HepG2 (cell line): Measurements from ENCODE around the gene PRAMEF12.

Experiments
- ATF1 ChIP-seq: IDR thresholded peaks from 2 replicates; pipeline ENCODE4 v1.6.1; 2016; ENCODE audit warnings: mild to moderate bottlenecking, control low read depth
- CTCF ChIP-seq: sonication (generic); formaldehyde crosslinking; IDR thresholded peaks from 2 replicates; pipeline ENCODE4 v1.5.0; 2020; ENCODE audit warnings: mild to moderate bottlenecking, missing genetic modification reagents, moderate library complexity
- DMTF1 ChIP-seq: sonication (generic); formaldehyde crosslinking; IDR thresholded peaks from 2 replicates; pipeline ENCODE4 v1.4.0; 2020; ENCODE audit warnings: mild to moderate bottlenecking, missing genetic modification reagents
- NFE2L1 ChIP-seq: sonication (generic); formaldehyde crosslinking; IDR thresholded peaks from 2 replicates; pipeline ENCODE4 v1.4.0; 2020; ENCODE audit warnings: missing genetic modification reagents, mild to moderate bottlenecking, borderline replicate concordance
- NFYB ChIP-seq: sonication (generic); formaldehyde crosslinking; IDR thresholded peaks from 2 replicates; pipeline ENCODE4 v1.4.0; 2020; ENCODE audit warnings: missing genetic modification reagents
- POLR2A ChIP-seq, 2 experiments: IDR thresholded peaks; 2 replicates each; pipeline ENCODE4 v1.6.1; 2011; ENCODE audit warnings: low read depth in 2 of 2, low read length in 2 of 2, mild to moderate bottlenecking in 1 of 2, moderate library complexity in 1 of 2; ENCODE audit not compliant: insufficient read depth in 1 of 2
- RAD51 ChIP-seq: fragments of 450-650 bp; IDR thresholded peaks from 2 replicates; pipeline ENCODE4 v1.6.1; 2016; ENCODE audit warnings: borderline replicate concordance
- TAF15 ChIP-seq: fragments of 200-400 bp; formaldehyde crosslinking; IDR thresholded peaks from one replicate; pipeline ENCODE4 v1.6.1; 2018; ENCODE audit warnings: mild to moderate bottlenecking, low read depth, low read length; ENCODE audit not compliant: poor library complexity, severe bottlenecking
- ZNF549 ChIP-seq: sonication (generic); formaldehyde crosslinking; IDR thresholded peaks from 2 replicates; pipeline ENCODE4 v1.5.0; 2020; ENCODE audit warnings: missing genetic modification reagents
- ZSCAN30 ChIP-seq: sonication (generic); formaldehyde crosslinking; IDR thresholded peaks from 2 replicates; pipeline ENCODE4 v1.5.0; 2020; ENCODE audit warnings: mild to moderate bottlenecking, missing genetic modification reagents
- TF ChIP-seq, protein P1 (sequence below): IDR thresholded peaks from 2 replicates; pipeline ENCODE4 v1.6.1; 2016; ENCODE audit warnings: missing compliant biosample characterization, missing genetic modification reagents, borderline replicate concordance
- TF ChIP-seq, protein P2 (sequence below): sonication (generic); formaldehyde crosslinking; IDR thresholded peaks from 2 replicates; pipeline ENCODE4 v1.8.1; 2022; ENCODE audit warnings: mild to moderate bottlenecking, missing genetic modification reagents
- TF ChIP-seq, protein P3 (sequence below): sonication (generic); formaldehyde crosslinking; IDR thresholded peaks from 2 replicates; pipeline ENCODE4 v1.8.0; 2022; ENCODE audit warnings: missing genetic modification reagents, mild to moderate bottlenecking, borderline replicate concordance
- TF ChIP-seq, protein P4 (sequence below): IDR thresholded peaks from 2 replicates; pipeline ENCODE4 v1.6.1; 2012; ENCODE audit warnings: inconsistent platforms

- TF ChIP-seq CTCF (CRISPR knock-in tag) (no peak), POLR2A (IDR thresholded peaks at IDR 0.05; ENCODE audit: insufficient read depth in 1 of 2, low read depth in 2 of 2, low read length in 2 of 2) (no peak), NFYB (CRISPR knock-in tag) (no peak), ATF1 (CRISPR knock-in tag) (no peak), ZNF549 (CRISPR knock-in tag) (no peak), RAD51 (no peak), ZSCAN30 (CRISPR knock-in tag) (no peak), NFE2L1 (no peak), DMTF1 (CRISPR knock-in tag) (no peak), TAF15 (no peak)
- TF ChIP-seq, protein P1, sequence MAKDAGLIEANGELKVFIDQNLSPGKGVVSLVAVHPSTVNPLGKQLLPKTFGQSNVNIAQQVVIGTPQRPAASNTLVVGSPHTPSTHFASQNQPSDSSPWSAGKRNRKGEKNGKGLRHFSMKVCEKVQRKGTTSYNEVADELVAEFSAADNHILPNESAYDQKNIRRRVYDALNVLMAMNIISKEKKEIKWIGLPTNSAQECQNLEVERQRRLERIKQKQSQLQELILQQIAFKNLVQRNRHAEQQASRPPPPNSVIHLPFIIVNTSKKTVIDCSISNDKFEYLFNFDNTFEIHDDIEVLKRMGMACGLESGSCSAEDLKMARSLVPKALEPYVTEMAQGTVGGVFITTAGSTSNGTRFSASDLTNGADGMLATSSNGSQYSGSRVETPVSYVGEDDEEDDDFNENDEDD (CRISPR knock-in tag): no peak
- TF ChIP-seq, protein P2, sequence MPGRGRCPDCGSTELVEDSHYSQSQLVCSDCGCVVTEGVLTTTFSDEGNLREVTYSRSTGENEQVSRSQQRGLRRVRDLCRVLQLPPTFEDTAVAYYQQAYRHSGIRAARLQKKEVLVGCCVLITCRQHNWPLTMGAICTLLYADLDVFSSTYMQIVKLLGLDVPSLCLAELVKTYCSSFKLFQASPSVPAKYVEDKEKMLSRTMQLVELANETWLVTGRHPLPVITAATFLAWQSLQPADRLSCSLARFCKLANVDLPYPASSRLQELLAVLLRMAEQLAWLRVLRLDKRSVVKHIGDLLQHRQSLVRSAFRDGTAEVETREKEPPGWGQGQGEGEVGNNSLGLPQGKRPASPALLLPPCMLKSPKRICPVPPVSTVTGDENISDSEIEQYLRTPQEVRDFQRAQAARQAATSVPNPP (CRISPR knock-in tag): no peak
- TF ChIP-seq, protein P3, sequence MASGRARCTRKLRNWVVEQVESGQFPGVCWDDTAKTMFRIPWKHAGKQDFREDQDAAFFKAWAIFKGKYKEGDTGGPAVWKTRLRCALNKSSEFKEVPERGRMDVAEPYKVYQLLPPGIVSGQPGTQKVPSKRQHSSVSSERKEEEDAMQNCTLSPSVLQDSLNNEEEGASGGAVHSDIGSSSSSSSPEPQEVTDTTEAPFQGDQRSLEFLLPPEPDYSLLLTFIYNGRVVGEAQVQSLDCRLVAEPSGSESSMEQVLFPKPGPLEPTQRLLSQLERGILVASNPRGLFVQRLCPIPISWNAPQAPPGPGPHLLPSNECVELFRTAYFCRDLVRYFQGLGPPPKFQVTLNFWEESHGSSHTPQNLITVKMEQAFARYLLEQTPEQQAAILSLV (CRISPR knock-in tag): no peak
- TF ChIP-seq, protein P4, sequence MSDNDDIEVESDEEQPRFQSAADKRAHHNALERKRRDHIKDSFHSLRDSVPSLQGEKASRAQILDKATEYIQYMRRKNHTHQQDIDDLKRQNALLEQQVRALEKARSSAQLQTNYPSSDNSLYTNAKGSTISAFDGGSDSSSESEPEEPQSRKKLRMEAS: no peak
Observed at GRCh38 chr1:12764016-12764415, 9.5 kb upstream of the PRAMEF12 start.
